Upper lobe of left lung (tissue), 4 donors: ENCODE results near the gene CHAF1B.

Experiments used
- EP300 ChIP-seq, 4 donors: sonication (generic); formaldehyde crosslinking; IDR thresholded peaks; one replicate each; pipeline ENCODE4 v1.5.1; 2017; ENCODE audit warnings: antibody characterized with exemption in 4 of 4, control low read depth in 2 of 4
- POLR2A ChIP-seq, 4 donors: fragments of 450-650 bp; IDR thresholded peaks; one replicate each; pipeline ENCODE4 v1.5.1; 2016 to 2017; ENCODE audit warnings: antibody characterized with exemption in 4 of 4, mild to moderate bottlenecking in 2 of 4
- POLR2AphosphoS5 ChIP-seq, 2 donors: sonication (generic); formaldehyde crosslinking; IDR thresholded peaks; one replicate each; pipeline ENCODE4 v1.5.1; 2017; ENCODE audit warnings: antibody characterized with exemption in 2 of 2
- TF ChIP-seq, protein P1 (sequence below), 6 experiments: fragments of 450-650 bp in 4 of 6; fragments of 200-600 bp in 2 of 6; sonication (generic) in 2 of 6; IDR thresholded peaks; one replicate each; pipeline ENCODE4 v1.5.1; 2016 to 2019; ENCODE audit warnings: antibody characterized with exemption in 6 of 6

DNA sequence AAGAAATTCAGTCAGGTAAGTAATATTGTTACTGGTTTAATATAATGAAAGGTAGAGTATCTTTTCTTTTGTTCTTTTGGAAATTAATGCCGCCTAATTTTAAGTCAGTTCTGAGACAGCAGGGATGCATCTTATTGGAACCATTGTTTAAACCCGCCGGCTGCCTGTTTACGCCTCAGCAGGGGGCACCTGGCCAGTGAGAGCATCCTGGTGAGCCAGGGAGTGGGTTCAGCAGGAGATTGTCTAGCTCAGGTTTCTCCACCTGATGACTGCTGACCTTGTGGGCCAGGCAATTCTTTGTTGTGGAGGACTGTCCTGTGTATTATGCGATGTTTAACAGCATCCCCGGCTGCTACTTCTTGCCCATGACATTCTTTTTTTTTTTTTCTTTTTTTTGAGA lies 30.2 kb downstream of the CHAF1B start:
- TF ChIP-seq, protein P1, sequence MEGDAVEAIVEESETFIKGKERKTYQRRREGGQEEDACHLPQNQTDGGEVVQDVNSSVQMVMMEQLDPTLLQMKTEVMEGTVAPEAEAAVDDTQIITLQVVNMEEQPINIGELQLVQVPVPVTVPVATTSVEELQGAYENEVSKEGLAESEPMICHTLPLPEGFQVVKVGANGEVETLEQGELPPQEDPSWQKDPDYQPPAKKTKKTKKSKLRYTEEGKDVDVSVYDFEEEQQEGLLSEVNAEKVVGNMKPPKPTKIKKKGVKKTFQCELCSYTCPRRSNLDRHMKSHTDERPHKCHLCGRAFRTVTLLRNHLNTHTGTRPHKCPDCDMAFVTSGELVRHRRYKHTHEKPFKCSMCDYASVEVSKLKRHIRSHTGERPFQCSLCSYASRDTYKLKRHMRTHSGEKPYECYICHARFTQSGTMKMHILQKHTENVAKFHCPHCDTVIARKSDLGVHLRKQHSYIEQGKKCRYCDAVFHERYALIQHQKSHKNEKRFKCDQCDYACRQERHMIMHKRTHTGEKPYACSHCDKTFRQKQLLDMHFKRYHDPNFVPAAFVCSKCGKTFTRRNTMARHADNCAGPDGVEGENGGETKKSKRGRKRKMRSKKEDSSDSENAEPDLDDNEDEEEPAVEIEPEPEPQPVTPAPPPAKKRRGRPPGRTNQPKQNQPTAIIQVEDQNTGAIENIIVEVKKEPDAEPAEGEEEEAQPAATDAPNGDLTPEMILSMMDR (IDR thresholded peaks at IDR 0.05): no peak
- no peak for TF ChIP-seq POLR2AphosphoS5 (IDR thresholded peaks at IDR 0.05)
- no peak for TF ChIP-seq EP300 (IDR thresholded peaks at IDR 0.05)
- no peak for TF ChIP-seq POLR2A (IDR thresholded peaks at IDR 0.05)
